ENCODE results near the gene MYOM3. TPM values are rescaled to one million over a fixed set of nuclear protein-coding genes. Genes with fewer than 3 reads are reported as not detected.

MYOM3 gene
- total RNA-seq, 1 experiment from 2014 or later = 7.9 TPM

GRCh38 chr1:24130385-24130784 lies 18.4 kb upstream of the MYOM3 start (continued):
- TF ChIP-seq, protein P1, sequence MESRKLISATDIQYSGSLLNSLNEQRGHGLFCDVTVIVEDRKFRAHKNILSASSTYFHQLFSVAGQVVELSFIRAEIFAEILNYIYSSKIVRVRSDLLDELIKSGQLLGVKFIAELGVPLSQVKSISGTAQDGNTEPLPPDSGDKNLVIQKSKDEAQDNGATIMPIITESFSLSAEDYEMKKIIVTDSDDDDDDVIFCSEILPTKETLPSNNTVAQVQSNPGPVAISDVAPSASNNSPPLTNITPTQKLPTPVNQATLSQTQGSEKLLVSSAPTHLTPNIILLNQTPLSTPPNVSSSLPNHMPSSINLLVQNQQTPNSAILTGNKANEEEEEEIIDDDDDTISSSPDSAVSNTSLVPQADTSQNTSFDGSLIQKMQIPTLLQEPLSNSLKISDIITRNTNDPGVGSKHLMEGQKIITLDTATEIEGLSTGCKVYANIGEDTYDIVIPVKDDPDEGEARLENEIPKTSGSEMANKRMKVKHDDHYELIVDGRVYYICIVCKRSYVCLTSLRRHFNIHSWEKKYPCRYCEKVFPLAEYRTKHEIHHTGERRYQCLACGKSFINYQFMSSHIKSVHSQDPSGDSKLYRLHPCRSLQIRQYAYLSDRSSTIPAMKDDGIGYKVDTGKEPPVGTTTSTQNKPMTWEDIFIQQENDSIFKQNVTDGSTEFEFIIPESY (IDR thresholded peaks at IDR 0.05; ENCODE audit: extremely low read depth, insufficient replicate concordance, low read length) = no peak
- TF ChIP-seq, protein P2, sequence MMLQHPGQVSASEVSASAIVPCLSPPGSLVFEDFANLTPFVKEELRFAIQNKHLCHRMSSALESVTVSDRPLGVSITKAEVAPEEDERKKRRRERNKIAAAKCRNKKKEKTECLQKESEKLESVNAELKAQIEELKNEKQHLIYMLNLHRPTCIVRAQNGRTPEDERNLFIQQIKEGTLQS (IDR thresholded peaks at IDR 0.05) = no peak
- TF ChIP-seq EGR1 (IDR thresholded peaks at IDR 0.05; ENCODE audit: low read depth) = no peak
- TF ChIP-seq POLR2A (IDR thresholded peaks at IDR 0.05; ENCODE audit: borderline replicate concordance, extremely low read depth, insufficient read depth, insufficient read length) = no peak
- no peak for TF ChIP-seq ZFX (IDR thresholded peaks at IDR 0.05)

GRCh38 chr1:24127801-24128363 lies 15.9 kb upstream of the MYOM3 start:
- POLR2A ChIA-PET = no interaction called here
- no TSS peak for BruUV-seq (replicated peaks)
- peaks cover 0 to 4% of the 10 kb centered on the region in 2 experiments; a peak in 1 of 4 replicates for H3K36me3 ChIP-seq (ENCODE audit: control insufficient read depth in 1 of 2, insufficient read depth in 2 of 2, low read length in 2 of 2)

More at GRCh38 chr1:24127801-24128363, 15.9 kb upstream of the MYOM3 start:
- peaks cover 0 to 9% of the 10 kb centered on the region in 2 experiments; a peak in 1 of 4 replicates for H3K9me3 ChIP-seq (ENCODE audit: control insufficient read depth in 1 of 2, insufficient read depth in 1 of 2, low read depth in 1 of 2, low read length in 2 of 2)
- H3K4me1 ChIP-seq (ENCODE audit: control insufficient read depth in 1 of 2, insufficient read depth in 2 of 2, low read length in 2 of 2) = no peaks in the 10 kb centered on the region
- no peaks in the 10 kb centered on the region for H3K9me2 ChIP-seq (ENCODE audit: insufficient read depth)
- no peaks in the 10 kb centered on the region for H4K20me1 ChIP-seq (ENCODE audit: insufficient read depth)
- intact Hi-C loops (cut with micrococcal nuclease) = no loop called here
- ChIA-PET RAD21 (ENCODE audit: low non-redundant PET in 1 of 2, low total read pairs in 2 of 2, uncharacterized antibody in 2 of 2, unreplicated experiment in 2 of 2) (no interaction called here), CTCF (no interaction called here)
- no peak overlapping the region for H3K4me3 ChIP-seq (replicated peaks in 1 of 2; ENCODE audit: low read depth in 1 of 2, low read length in 2 of 2)
- DNase-seq (ENCODE audit: low read depth, low spot score) (no peak), ATAC-seq (no peak)
- no peak overlapping the region for H3K9ac ChIP-seq (ENCODE audit: low read length)
- no peaks in the 10 kb centered on the region for H3K27me3 ChIP-seq (ENCODE audit: insufficient read depth, low read length)
- no peak overlapping the region for H2AFZ ChIP-seq (ENCODE audit: low read depth, low read length, poor library complexity, severe bottlenecking)
- no peak overlapping the region for H3K4me2 ChIP-seq (ENCODE audit: low read length)
- TF ChIP-seq SP1 (IDR thresholded peaks at IDR 0.05; ENCODE audit: low read depth) = no peak
- TF ChIP-seq CBX3 (IDR thresholded peaks at IDR 0.05; ENCODE audit: low read depth) = no peak
- TF ChIP-seq SRF (IDR thresholded peaks at IDR 0.05; ENCODE audit: low read depth) = no peak
- TF ChIP-seq, protein P1 (IDR thresholded peaks at IDR 0.05; ENCODE audit: extremely low read depth, insufficient replicate concordance, low read length) = no peak
- no peak for TF ChIP-seq ELF1 (IDR thresholded peaks at IDR 0.05; ENCODE audit: borderline replicate concordance, low read depth)
- TF ChIP-seq, protein P3, sequence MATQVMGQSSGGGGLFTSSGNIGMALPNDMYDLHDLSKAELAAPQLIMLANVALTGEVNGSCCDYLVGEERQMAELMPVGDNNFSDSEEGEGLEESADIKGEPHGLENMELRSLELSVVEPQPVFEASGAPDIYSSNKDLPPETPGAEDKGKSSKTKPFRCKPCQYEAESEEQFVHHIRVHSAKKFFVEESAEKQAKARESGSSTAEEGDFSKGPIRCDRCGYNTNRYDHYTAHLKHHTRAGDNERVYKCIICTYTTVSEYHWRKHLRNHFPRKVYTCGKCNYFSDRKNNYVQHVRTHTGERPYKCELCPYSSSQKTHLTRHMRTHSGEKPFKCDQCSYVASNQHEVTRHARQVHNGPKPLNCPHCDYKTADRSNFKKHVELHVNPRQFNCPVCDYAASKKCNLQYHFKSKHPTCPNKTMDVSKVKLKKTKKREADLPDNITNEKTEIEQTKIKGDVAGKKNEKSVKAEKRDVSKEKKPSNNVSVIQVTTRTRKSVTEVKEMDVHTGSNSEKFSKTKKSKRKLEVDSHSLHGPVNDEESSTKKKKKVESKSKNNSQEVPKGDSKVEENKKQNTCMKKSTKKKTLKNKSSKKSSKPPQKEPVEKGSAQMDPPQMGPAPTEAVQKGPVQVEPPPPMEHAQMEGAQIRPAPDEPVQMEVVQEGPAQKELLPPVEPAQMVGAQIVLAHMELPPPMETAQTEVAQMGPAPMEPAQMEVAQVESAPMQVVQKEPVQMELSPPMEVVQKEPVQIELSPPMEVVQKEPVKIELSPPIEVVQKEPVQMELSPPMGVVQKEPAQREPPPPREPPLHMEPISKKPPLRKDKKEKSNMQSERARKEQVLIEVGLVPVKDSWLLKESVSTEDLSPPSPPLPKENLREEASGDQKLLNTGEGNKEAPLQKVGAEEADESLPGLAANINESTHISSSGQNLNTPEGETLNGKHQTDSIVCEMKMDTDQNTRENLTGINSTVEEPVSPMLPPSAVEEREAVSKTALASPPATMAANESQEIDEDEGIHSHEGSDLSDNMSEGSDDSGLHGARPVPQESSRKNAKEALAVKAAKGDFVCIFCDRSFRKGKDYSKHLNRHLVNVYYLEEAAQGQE (IDR thresholded peaks at IDR 0.05; ENCODE audit: low read depth) = no peak
- TF ChIP-seq SIN3A (IDR thresholded peaks at IDR 0.05; ENCODE audit: low read depth) = no peak
- no peak for TF ChIP-seq TCF7L2 (IDR thresholded peaks at IDR 0.05; ENCODE audit: borderline replicate concordance, extremely low read depth, insufficient read depth, insufficient read length)
- no peak for TF ChIP-seq FOSL1 (IDR thresholded peaks at IDR 0.05; ENCODE audit: low read depth)
- no peak for TF ChIP-seq ZNF274 (IDR thresholded peaks at IDR 0.05; ENCODE audit: low read depth, low read length)
- no peak overlapping the region for H3K27ac ChIP-seq (ENCODE audit: low read depth, low read length)
- H3K79me2 ChIP-seq (ENCODE audit: insufficient read depth, low read length) = no peaks in the 10 kb centered on the region
